Muscle layer of duodenum (tissue), 2 donors: ENCODE results near the gene CYP1A2.
"Not testable (repeated sequence)": the region's sequence is repeated elsewhere in the genome, so short reads cannot be mapped to it uniquely, and the experiment has no call there.

ENCODE experiments used
- H3K27ac ChIP-seq: one replicate; pipeline ENCODE4 v1.7.0; 2013; ENCODE audit warnings: mild to moderate bottlenecking, low read length
- H3K27me3 ChIP-seq: one replicate; pipeline ENCODE4 v1.7.0; 2013; ENCODE audit warnings: low read depth, mild to moderate bottlenecking, control low read depth, low read length
- H3K36me3 ChIP-seq, 2 donors: one replicate each; pipeline ENCODE4 v1.7.0; 2013; ENCODE audit warnings: low read length in 2 of 2, control low read depth in 1 of 2, mild to moderate bottlenecking in 1 of 2; ENCODE audit not compliant: insufficient read depth in 2 of 2, control insufficient read depth in 1 of 2
- H3K4me1 ChIP-seq, 2 donors: one replicate each; pipeline ENCODE4 v1.7.0; 2013; ENCODE audit warnings: low read length in 2 of 2, mild to moderate bottlenecking in 2 of 2, control low read depth in 1 of 2, moderate library complexity in 1 of 2; ENCODE audit not compliant: insufficient read depth in 2 of 2, control insufficient read depth in 1 of 2
- H3K4me3 ChIP-seq, 2 donors: one replicate each; pipeline ENCODE4 v1.7.0; 2013; ENCODE audit warnings: low read length in 2 of 2, low read depth in 1 of 2, mild to moderate bottlenecking in 1 of 2
- H3K9me3 ChIP-seq, 2 donors: one replicate each; pipeline ENCODE4 v1.7.0; 2013; ENCODE audit warnings: low read length in 2 of 2, control low read depth in 1 of 2, mild to moderate bottlenecking in 1 of 2; ENCODE audit not compliant: control insufficient read depth in 1 of 2
- donor health status: healthy.

The CYP1A2 gene

DNA sequence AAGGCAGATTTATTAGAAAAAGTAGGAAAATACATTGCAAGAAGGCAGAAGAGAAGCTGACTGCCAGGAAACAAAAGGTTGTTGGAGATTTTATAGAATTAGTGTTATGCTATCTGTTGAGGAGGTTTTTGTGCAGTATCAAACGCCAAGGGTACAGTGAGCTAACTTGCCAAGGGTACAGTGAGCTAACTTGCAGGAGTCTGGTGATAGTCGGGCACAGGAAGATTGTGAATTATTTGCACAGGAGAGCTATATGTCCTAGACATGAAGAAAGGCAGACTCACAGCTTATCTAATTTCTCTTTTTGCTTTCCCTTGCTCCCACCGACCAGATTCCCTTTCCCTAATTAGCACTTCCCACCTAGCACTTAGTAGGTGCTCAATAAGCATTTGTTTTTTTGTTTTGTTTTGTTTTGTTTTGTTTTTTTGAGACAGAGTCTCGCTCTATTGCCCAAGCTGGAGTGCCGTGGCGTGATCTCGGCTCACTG lies 30.6 kb downstream of the CYP1A2 start:
- no peaks in the 10 kb centered on the region for H3K36me3 ChIP-seq
- H3K4me1 ChIP-seq, result peaks cover 24 to 35% of the 10 kb centered on the region in 2 donors
- no peaks in the 10 kb centered on the region for H3K9me3 ChIP-seq
- H3K4me3 ChIP-seq, result no peak overlapping the region
- peak overlapping the region; percentile 51 for H3K27ac ChIP-seq
- H3K27me3 ChIP-seq, result no peaks in the 10 kb centered on the region

DNA sequence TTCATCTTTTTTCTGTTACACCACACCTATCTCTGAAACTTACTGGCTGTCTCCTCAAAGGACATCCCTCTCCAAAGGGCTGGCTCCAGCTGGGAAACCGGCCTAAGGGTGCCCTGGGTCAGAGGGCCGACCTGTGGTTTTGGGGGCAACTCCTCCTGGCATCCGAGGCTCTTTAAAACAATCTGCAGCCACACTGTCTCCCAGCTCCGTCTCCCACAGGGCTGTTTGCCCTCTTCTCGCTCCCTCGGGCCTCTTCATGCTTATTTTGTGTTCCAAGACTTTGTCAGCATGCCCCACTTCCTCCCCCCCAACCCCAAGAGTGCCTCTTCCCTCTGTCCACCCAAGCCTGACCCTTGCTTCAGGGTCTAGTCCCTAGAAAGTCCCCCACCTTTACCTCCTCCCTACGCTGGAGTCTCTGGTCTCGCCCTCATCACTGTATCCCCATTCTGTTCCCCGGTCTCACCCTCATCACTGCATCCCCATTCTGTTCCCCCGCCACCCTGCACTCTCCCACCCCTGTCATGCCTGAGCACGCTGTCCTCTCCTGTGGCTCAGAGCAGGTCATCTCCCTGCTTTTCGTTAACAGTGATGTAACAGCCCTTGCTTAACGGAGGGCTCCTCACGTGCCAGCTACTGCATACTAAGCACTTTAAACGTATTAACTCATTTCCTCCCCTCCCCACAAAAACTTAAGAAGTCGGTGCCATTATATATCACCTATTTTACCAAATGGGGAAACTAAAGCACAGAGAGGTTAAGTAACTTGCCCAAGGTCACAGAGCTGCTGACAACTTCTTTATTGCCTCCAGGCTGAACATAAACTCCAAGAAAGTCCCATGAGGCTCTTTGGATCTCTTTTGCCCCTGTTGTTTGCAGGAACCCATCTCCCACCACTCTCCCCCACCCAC lies 32.1 kb downstream of the CYP1A2 start:
- Histone ChIP-seq H3K27me3 (no peaks in the 10 kb centered on the region), H3K4me3 (peak overlapping the region; percentile 61 to 66), H3K36me3 (no peaks in the 10 kb centered on the region), H3K4me1 (peaks cover 38 to 50% of the 10 kb centered on the region in 2 donors), H3K9me3 (no peaks in the 10 kb centered on the region), H3K27ac (peak overlapping the region; percentile 56)

DNA sequence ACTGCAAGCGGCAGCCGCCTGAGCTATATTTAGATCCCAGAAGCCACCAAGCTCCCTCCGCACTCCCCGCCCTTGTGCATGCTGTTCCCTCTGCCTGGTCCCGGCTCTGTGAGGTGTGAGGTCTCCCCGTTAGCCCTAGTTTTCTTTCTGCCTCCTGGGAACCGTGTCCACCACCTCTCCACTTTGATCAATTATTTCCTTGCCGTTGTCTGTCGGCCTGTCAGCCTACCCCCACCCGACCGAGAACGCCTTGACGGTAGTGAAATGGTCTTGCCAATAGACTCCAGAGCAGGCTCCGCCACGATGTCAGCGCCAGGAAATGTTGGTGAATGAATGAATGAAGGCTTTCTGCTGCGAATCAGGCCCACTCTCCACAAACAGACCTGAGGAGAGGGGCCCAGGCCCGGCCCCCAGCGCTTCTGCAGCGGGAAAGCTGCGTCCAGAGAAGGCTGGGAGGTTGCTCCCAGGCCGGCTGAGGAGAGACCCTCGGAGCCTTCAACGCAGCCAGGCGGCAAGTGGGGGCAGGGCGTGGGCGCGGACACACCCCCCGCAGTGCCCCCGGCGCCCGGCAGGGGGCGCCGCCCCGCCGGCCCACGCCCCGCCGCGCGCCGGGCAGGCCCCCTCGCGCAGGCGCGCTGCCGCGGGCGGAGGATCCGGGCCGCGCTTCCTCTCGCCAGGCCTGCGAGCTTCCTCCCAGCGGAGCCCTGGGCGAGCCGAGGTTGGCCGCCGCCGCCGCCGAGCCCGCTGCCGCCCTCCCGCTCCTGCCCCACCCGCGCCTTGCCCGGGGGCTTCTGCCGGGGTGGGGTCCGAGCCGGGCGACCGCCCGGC lies 33.0 kb downstream of the CYP1A2 start, which contains the start of gene CSK:
TSS of gene CSK (plus strand) at position 650 of the 828 bp plus-strand sequence. CDS start 16,218 bp downstream, outside the sequence.
- Histone ChIP-seq H3K27me3 (no peaks in the 10 kb centered on the region), H3K9me3 (no peaks in the 10 kb centered on the region), H3K4me1 (peaks cover 41 to 58% of the 10 kb centered on the region in 2 donors), H3K36me3 (no peaks in the 10 kb centered on the region), H3K27ac (peak within 1 kb of the TSS; percentile 81), H3K4me3 (peak within 1 kb of the TSS; percentile 92 to 96)

DNA sequence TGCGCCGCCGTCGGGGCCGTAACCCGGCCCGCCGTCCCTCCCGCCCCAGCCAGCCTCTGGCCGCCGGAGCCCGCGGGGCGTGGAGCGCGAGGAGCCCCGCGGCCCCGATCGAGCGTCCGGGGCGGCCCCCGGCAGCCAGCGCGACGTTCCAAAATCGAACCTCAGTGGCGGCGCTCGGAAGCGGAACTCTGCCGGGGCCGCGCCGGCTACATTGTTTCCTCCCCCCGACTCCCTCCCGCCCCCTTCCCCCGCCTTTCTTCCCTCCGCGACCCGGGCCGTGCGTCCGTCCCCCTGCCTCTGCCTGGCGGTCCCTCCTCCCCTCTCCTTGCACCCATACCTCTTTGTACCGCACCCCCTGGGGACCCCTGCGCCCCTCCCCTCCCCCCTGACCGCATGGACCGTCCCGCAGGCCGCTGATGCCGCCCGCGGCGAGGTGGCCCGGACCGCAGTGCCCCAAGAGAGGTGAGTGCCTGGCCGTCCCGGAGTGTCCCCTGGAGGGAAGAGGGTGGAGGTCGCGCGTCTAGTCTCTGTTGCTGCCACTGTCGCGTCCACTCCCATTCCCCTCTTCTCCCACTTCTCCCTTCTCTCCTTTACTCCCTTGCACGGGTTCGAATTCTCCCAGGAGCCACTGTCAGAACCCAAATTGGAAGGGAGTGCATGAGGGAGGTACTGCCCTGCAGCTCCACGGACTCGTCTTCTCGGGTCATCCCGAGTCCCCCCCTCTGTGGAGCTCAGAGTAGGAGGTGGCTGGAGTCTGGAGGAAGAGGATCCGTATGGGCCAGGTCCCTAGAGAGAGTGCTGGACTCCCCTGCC lies 33.8 kb downstream of the CYP1A2 start:
- no peaks in the 10 kb centered on the region for H3K36me3 ChIP-seq
- peaks cover 36 to 64% of the 10 kb centered on the region in 2 donors for H3K4me1 ChIP-seq
- H3K27ac ChIP-seq, result peak overlapping the region; percentile 81
- H3K27me3 ChIP-seq, result no peaks in the 10 kb centered on the region
- no peaks in the 10 kb centered on the region for H3K9me3 ChIP-seq
- peak overlapping the region; percentile 92 to 96 for H3K4me3 ChIP-seq

DNA sequence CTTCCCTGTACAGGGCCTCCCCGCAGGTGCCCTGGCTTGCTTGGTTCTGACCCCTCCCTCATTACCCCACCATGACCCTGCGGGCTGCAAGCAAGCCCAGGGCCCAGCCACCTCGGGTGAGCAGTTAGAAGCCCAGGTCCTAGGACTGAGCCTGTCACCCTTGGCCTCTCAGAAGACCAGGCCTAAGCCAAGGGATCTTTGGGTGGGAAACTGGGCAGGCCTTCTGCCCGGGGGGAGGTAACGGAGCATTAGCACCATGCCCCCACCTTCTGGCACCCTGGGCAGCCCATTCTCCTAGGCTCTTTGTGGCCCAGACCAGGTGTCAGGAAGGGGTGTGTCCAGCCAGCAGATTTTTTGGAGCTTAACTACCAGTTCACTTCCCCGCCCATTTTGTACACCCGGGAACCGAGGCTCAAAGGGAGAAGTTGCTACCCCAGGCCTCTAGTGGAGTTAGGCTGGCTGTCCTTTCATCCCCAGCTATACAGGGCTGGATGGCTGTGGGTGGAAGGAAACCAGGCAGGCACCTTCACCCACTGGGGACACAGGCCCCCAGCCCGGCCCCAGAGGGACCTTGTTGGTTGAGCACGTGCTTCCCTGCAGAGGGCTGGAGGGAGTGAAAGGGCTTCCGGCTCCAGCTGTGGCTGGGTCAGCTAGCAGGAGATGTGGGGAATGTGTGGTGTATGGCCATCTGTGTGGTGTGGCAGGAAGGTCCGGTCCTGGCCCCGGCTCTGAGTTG lies 34.6 kb downstream of the CYP1A2 start:
- H3K36me3 ChIP-seq, result no peaks in the 10 kb centered on the region
- H3K27me3 ChIP-seq, result no peaks in the 10 kb centered on the region
- peak overlapping the region; percentile 92 to 96 for H3K4me3 ChIP-seq
- H3K4me1 ChIP-seq, result peaks cover 35 to 65% of the 10 kb centered on the region in 2 donors
- H3K27ac ChIP-seq, result peak overlapping the region; percentile 81
- H3K9me3 ChIP-seq, result no peaks in the 10 kb centered on the region

DNA sequence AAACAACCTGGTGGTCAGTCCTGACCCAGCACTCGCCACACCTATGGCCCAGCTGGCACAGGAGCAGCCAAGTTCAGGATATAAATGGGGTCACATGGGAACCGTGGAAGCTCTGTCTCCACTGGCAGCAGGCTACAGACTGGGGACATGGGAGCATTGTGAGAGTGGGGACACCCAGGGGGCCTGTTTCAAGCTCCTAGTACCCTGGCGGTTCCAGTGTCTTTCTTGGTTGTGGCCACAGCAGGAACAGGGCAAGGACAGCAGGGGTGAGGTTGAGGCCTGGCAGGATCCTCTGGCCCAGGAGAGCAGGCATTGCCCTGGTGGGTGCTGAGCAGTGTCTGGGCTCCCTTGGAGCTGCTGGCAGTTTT lies 35.1 kb downstream of the CYP1A2 start:
- peaks cover 41 to 70% of the 10 kb centered on the region in 2 donors for H3K4me1 ChIP-seq
- H3K36me3 ChIP-seq, result no peaks in the 10 kb centered on the region
- H3K27ac ChIP-seq, result peak overlapping the region; percentile 81
- no peaks in the 10 kb centered on the region for H3K9me3 ChIP-seq
- H3K4me3 ChIP-seq, result peak overlapping the region; percentile 92 to 96
- H3K27me3 ChIP-seq, result no peaks in the 10 kb centered on the region

DNA sequence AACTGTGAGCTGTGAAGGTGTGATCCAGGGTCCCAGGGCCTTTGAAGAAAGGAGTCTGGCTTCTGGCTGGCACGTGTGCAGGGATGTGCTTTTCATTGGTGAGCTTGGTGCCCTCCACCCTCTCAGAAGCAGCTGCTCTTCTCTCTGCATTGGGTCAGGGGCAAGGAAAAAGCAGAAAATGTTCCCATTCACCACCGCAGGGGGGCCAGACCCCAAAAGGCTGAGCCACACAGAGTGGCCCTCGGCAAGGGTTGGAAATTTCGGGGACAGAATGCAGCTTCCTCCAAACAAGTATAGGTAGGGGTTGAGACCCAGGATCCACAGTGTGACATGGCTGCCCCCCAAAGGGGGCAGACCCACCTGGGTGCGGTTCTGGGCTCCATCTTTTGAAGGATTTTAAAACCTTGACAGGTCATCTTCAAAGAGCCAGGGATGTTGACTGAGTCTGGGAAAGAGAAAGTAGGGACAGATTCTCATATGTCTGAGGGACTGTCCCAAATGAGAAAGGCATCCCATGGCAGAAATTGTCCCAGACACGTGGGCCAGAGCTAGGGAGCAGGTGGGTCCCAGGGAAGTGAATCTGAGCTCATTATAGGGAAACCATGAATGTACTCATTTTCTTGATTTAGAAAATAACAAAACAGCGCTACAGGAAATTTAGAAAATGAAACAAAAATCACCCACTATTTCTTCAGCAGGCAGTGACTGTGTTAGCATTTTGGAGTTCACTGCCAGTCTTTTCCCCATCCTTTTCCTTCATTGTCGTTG lies 36.0 kb downstream of the CYP1A2 start:
- H3K27me3 ChIP-seq, result no peaks in the 10 kb centered on the region
- H3K4me3 ChIP-seq, result peak overlapping the region in 1 of 2 donors; percentile 31
- H3K9me3 ChIP-seq, result no peaks in the 10 kb centered on the region
- peaks cover 47 to 78% of the 10 kb centered on the region in 2 donors for H3K4me1 ChIP-seq
- H3K27ac ChIP-seq, result peak overlapping the region; percentile 67
- no peaks in the 10 kb centered on the region for H3K36me3 ChIP-seq

DNA sequence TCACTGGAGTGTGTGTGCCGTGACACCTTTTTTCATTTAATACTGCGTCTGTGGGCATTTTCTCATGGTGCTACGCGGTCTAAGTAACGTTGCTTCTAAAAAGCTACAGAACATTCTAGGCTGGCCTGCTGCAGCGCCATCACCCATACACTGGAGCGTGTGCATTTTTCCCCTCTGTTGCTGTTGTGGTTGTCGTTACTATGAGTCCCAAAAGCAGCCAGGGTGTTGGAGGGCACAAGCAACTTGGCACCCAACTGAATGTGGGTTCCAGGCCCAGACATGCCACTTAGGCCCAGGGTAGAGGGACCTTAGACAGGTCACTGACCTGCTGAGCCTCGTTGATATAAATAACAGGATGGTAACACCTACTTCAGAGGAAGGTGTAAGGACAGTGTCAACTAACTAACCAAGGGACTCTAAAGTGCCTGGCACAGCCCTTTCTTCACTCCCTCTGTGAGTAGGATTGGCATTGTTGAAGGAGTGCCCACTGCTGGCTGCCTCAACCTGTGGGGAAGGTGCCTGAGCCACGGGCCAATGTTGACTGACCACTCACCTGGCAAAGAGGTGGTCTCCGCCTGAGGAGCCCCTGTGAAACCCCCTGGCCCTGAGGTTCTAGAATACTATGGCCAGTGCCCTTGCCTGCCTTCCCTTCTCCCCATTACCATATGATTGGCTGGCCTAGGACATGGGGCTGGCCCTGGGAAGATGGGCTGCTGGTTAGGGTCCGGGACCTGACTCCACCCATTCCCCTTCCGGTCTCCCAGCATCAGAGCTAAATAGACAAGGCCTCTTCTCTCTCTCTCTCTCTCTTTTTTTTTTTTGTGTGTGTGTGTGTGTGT lies 36.8 kb downstream of the CYP1A2 start:
- Histone ChIP-seq H3K4me1 (peaks cover 55 to 86% of the 10 kb centered on the region in 2 donors), H3K4me3 (peak overlapping the region in 1 of 2 donors; percentile 31), H3K27me3 (no peaks in the 10 kb centered on the region), H3K36me3 (no peaks in the 10 kb centered on the region), H3K9me3 (no peaks in the 10 kb centered on the region), H3K27ac (peak overlapping the region; percentile 67)

DNA sequence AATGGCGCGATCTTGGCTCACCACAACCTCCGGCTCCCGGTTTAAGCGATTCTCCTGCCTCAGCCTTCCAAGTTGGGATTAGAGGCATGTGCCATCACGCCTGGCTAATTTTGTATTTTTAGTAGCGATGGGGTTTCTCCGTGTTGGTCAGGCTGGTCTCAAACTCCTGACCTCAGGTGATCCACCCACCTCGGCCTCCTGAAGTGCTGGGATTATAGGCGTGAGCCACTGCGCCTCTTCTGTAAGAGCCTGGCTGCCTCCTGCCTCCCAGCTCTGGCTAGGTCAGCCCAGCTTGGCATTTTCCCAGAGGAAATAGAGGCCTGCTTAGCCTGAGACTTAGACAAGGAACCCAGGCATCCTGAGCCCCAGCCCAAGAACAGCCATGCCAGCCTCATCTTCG lies 37.4 kb downstream of the CYP1A2 start:
- not testable (repeated sequence) for H3K9me3 ChIP-seq, H3K27me3 ChIP-seq, H3K4me3 ChIP-seq, H3K36me3 ChIP-seq
- Histone ChIP-seq H3K4me1 (peaks cover 59 to 87% of the 10 kb centered on the region in 2 donors), H3K27ac (peak overlapping the region; percentile 61)
